Neutrophil (primary cell): ENCODE results near the gene FBXW8.

Experiments used
- H3K27ac ChIP-seq: fragments of 200-600 bp; sonication (generic); 2 replicates; pipeline ENCODE4 v1.5.1; 2016; ENCODE audit warnings: mild to moderate bottlenecking, moderate library complexity
- H3K27me3 ChIP-seq: fragments of 200-600 bp; sonication (generic); 2 replicates; pipeline ENCODE4 v1.6.0; 2016; ENCODE audit warnings: mild to moderate bottlenecking
- H3K36me3 ChIP-seq: fragments of 200-600 bp; sonication (generic); 2 replicates; pipeline ENCODE4 v1.5.1; 2017
- H3K4me1 ChIP-seq, 2 experiments: fragments of 200-600 bp in 1 of 2; sonication (generic) in 1 of 2; 1 replicate in 1 of 2; 2 replicates in 1 of 2; pipeline versions ENCODE4 v1.5.1 to v1.6.1; 2013 to 2016; ENCODE audit warnings: low read depth in 1 of 2, low read length in 1 of 2, mild to moderate bottlenecking in 1 of 2, moderate library complexity in 1 of 2; ENCODE audit not compliant: control insufficient read depth in 1 of 2, insufficient read depth in 1 of 2
- H3K4me3 ChIP-seq, 2 experiments: fragments of 200-600 bp in 1 of 2; sonication (generic) in 1 of 2; 1 replicate in 1 of 2; 2 replicates in 1 of 2; pipeline ENCODE4 v1.5.1; 2013 to 2016; ENCODE audit warnings: low read depth in 1 of 2, low read length in 1 of 2, mild to moderate bottlenecking in 1 of 2, moderate library complexity in 1 of 2
- H3K9me3 ChIP-seq: fragments of 200-600 bp; sonication (generic); 2 replicates; pipeline ENCODE4 v1.5.1; 2016
- CTCF ChIP-seq: fragments of 200-600 bp; sonication (generic); IDR thresholded peaks from 2 replicates; pipeline ENCODE4 v1.5.1; 2016; ENCODE audit warnings: antibody characterized with exemption

Gene FBXW8

GRCh38 chr12:117076410-117077372 is 165.9 kb downstream of the FBXW8 start:
- Histone ChIP-seq H3K27me3 (no peaks in the 10 kb centered on the region), H3K4me1 (peaks cover 24 to 35% of the 10 kb centered on the region in 2 experiments), H3K9me3 (no peaks in the 10 kb centered on the region), H3K4me3 (no peak overlapping the region), H3K36me3 (peaks cover 4% of the 10 kb centered on the region), H3K27ac (peak overlapping the region; percentile 43)
- TF ChIP-seq CTCF = no peak

- Histone ChIP-seq H3K4me1 (peaks cover 15 to 22% of the 10 kb centered on the region in 2 experiments), H3K4me3 (no peak overlapping the region), H3K27ac (no peak overlapping the region), H3K27me3 (no peaks in the 10 kb centered on the region), H3K9me3 (no peaks in the 10 kb centered on the region), H3K36me3 (peaks cover 2% of the 10 kb centered on the region)
- TF ChIP-seq CTCF = no peak
These were observed 168.7 kb downstream of the FBXW8 start for GRCh38 chr12:117079487-117079886.

- Histone ChIP-seq H3K27ac (peak overlapping the region; percentile 42), H3K9me3 (no peaks in the 10 kb centered on the region), H3K4me3 (no peak overlapping the region), H3K27me3 (no peaks in the 10 kb centered on the region), H3K36me3 (no peaks in the 10 kb centered on the region), H3K4me1 (peaks cover 15 to 27% of the 10 kb centered on the region in 2 experiments)
- TF ChIP-seq CTCF = no peak
These were observed 170.0 kb downstream of the FBXW8 start for GRCh38 chr12:117080661-117081144.
